ENCODE results near the gene LGR4. TPM values are rescaled to one million over a fixed set of nuclear protein-coding genes. Genes with fewer than 3 reads are reported as not detected.

LGR4 gene
- total RNA-seq, 4 donors from 2014 or later: 28.7 to 165 (median 120) TPM

DNA sequence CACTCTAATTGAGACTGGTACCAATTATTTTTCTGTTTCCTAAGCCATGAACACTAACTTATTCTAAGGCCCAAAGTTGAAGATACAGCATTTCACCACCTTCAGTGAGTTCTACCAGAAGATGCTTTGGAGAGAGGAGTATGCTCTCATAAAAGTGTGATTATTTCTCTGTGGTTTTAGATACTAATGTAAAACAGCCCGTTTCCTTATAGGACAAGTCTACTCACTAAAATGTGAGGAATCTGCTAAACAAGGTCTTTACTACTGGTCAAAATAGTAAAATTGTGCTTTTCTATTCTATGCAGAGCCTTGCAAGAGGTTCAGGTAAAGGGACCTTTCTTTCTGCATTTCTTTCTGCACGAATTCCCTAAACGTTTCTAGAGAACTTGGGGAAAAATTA lies 2.4 kb downstream of the LGR4 start:
- TF ChIP-seq EP300 (IDR thresholded peaks at IDR 0.05; ENCODE audit: low read depth): no peak
- TF ChIP-seq, protein P1, sequence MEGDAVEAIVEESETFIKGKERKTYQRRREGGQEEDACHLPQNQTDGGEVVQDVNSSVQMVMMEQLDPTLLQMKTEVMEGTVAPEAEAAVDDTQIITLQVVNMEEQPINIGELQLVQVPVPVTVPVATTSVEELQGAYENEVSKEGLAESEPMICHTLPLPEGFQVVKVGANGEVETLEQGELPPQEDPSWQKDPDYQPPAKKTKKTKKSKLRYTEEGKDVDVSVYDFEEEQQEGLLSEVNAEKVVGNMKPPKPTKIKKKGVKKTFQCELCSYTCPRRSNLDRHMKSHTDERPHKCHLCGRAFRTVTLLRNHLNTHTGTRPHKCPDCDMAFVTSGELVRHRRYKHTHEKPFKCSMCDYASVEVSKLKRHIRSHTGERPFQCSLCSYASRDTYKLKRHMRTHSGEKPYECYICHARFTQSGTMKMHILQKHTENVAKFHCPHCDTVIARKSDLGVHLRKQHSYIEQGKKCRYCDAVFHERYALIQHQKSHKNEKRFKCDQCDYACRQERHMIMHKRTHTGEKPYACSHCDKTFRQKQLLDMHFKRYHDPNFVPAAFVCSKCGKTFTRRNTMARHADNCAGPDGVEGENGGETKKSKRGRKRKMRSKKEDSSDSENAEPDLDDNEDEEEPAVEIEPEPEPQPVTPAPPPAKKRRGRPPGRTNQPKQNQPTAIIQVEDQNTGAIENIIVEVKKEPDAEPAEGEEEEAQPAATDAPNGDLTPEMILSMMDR (IDR thresholded peaks at IDR 0.05): no peak
- TF ChIP-seq POLR2A (IDR thresholded peaks at IDR 0.05): no peak
- TF ChIP-seq POLR2AphosphoS5 (IDR thresholded peaks at IDR 0.05): no peak
- H3K4me3 ChIP-seq: peak overlapping the region in 3 of 4 donors; percentile 77 to 93 (median 89)
- H3K27ac ChIP-seq: peak overlapping the region; percentile 92 to 97 (median 94)
- peaks cover 0 to 50% (median 28%) of the 10 kb centered on the region in 4 donors for H3K4me1 ChIP-seq
- no peak for DNase-seq
- WGBS, 2 donors (ENCODE audit: low coverage in 1 of 2): 36 to 52% methylated on average over 3 of the region's 3 CpGs
- intact Hi-C loops (cut with DNase I; ENCODE audit: low total_unique reads) (no loop called here), in situ Hi-C loops (cut with MboI; ENCODE audit: low pct_ligation_motif_present in 1 of 4, low pct_unique_long_range_greater_than_20kb in 1 of 4, low sequenced_read_pairs in 3 of 4) (loop anchor here in 2 of 4 donors (10.0 to 25.0 kb wide), 2 partner anchors 85 to 108 kb away; partner anchors contain the start of gene CCDC34 (in 1 of the 2))
- H3K27me3 ChIP-seq: no peaks in the 10 kb centered on the region
- H3K36me3 ChIP-seq: no peaks in the 10 kb centered on the region
- no peaks in the 10 kb centered on the region for H3K9me3 ChIP-seq

- intact Hi-C loops (cut with DNase I; ENCODE audit: low total_unique reads): loop anchor here (5.0 kb wide), 1 partner anchor 717 kb away; no protein-coding TSS in a partner anchor
- in situ Hi-C loops (cut with MboI; ENCODE audit: low pct_ligation_motif_present in 1 of 4, low pct_unique_long_range_greater_than_20kb in 1 of 4, low sequenced_read_pairs in 3 of 4): loop anchor here in 1 of 4 donors (25.0 kb wide), 1 partner anchor 107 kb away; the partner anchor contains the start of gene CCDC34
- no peaks in the 10 kb centered on the region for H3K9me3 ChIP-seq
- no peak for DNase-seq
- no peak for TF ChIP-seq POLR2AphosphoS5 (IDR thresholded peaks at IDR 0.05)
- TF ChIP-seq, protein P1 (IDR thresholded peaks at IDR 0.05): no peak
- no peak for TF ChIP-seq EP300 (IDR thresholded peaks at IDR 0.05; ENCODE audit: low read depth)
- TF ChIP-seq POLR2A (IDR thresholded peaks at IDR 0.05): peak; percentile 18
- WGBS, 2 donors (ENCODE audit: low coverage in 1 of 2): 31 to 48% methylated on average over 3 to 8 of the region's 8 CpGs
- H3K36me3 ChIP-seq: no peaks in the 10 kb centered on the region
- H3K4me3 ChIP-seq: peak overlapping the region in 3 of 4 donors; percentile 8 to 93 (median 77)
- peak overlapping the region; percentile 92 to 97 (median 94) for H3K27ac ChIP-seq
- H3K4me1 ChIP-seq: peaks cover 0 to 60% (median 38%) of the 10 kb centered on the region in 4 donors
- no peaks in the 10 kb centered on the region for H3K27me3 ChIP-seq
Measured at GRCh38 chr11:27468995-27469695, 3.4 kb downstream of the LGR4 start.

DNA sequence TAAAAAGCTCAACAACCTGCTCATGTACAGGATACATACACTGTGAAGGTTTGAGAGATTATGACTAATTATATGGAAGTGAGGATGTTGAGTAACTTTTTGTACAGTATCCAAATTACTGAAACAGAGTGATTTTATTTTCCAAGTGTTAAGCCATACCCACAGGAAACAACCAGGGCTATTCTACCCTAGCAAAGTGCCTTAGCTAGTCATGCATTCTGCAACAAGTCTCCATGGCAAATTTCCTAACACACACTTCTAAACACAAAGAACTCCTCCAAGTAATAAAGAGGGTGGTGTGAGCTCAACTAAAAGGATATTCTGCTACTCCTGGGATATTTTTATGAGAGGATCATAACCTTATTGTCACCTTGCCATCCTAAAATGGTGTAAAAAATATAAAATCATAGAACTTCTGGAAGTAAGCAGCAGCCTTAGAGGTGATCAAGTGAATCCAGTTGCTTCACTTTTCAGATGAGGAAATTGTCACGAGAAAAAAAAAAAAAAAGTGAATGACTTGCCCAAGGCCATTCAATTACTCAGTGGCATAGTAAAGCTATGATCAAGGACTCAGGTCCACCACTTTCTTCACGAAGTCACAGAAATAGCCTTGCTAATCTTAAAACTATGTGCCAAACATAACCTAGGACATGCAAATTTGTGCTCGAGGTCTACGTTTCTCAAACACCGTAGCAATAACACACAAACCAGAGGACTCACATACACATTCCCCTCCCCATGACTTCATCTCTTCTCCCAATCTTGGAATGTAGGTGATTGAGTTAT lies 4.2 kb downstream of the LGR4 start:
- H3K27me3 ChIP-seq: no peaks in the 10 kb centered on the region
- in situ Hi-C loops (cut with MboI; ENCODE audit: low pct_ligation_motif_present in 1 of 4, low pct_unique_long_range_greater_than_20kb in 1 of 4, low sequenced_read_pairs in 3 of 4) (loop anchor here in 1 of 4 donors (25.0 kb wide), 1 partner anchor 106 kb away; the partner anchor contains the start of gene CCDC34), intact Hi-C loops (cut with DNase I; ENCODE audit: low total_unique reads) (loop anchor here (5.0 kb wide), 1 partner anchor 716 kb away; no protein-coding TSS in a partner anchor)
- H3K4me1 ChIP-seq: peaks cover 0 to 64% (median 44%) of the 10 kb centered on the region in 4 donors
- H3K4me3 ChIP-seq: peak overlapping the region in 3 of 4 donors; percentile 8 to 93 (median 77)
- no peak for DNase-seq
- H3K9me3 ChIP-seq: no peaks in the 10 kb centered on the region
- H3K36me3 ChIP-seq: no peaks in the 10 kb centered on the region
- H3K27ac ChIP-seq: peak overlapping the region; percentile 92 to 97 (median 94)
- TF ChIP-seq POLR2AphosphoS5 (IDR thresholded peaks at IDR 0.05) (peak in 2 of 3 donors; percentile 57 to 58), POLR2A (IDR thresholded peaks at IDR 0.05) (peak; percentile 48)
- TF ChIP-seq, protein P1 (IDR thresholded peaks at IDR 0.05): no peak
- WGBS, 2 donors (ENCODE audit: low coverage in 1 of 2): 36 to 37% methylated on average over 4 to 5 of the region's 5 CpGs
